Measurements from ENCODE around the gene LRRC8D.

GRCh38 chr1:89958851-89959654 is 138.2 kb downstream of the LRRC8D start:
- TF ChIP-seq, protein P1, sequence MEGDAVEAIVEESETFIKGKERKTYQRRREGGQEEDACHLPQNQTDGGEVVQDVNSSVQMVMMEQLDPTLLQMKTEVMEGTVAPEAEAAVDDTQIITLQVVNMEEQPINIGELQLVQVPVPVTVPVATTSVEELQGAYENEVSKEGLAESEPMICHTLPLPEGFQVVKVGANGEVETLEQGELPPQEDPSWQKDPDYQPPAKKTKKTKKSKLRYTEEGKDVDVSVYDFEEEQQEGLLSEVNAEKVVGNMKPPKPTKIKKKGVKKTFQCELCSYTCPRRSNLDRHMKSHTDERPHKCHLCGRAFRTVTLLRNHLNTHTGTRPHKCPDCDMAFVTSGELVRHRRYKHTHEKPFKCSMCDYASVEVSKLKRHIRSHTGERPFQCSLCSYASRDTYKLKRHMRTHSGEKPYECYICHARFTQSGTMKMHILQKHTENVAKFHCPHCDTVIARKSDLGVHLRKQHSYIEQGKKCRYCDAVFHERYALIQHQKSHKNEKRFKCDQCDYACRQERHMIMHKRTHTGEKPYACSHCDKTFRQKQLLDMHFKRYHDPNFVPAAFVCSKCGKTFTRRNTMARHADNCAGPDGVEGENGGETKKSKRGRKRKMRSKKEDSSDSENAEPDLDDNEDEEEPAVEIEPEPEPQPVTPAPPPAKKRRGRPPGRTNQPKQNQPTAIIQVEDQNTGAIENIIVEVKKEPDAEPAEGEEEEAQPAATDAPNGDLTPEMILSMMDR (IDR thresholded peaks at IDR 0.05), result no peak
- TF ChIP-seq POLR2A (IDR thresholded peaks at IDR 0.05), result no peak

Measured in esophagus squamous epithelium (tissue), 4 donors.